Measurements from ENCODE around the gene ZCCHC2. TPM values are rescaled to one million over a fixed set of nuclear protein-coding genes. Genes with fewer than 3 reads are reported as not detected.

ZCCHC2 gene
- total and polyA plus RNA-seq, 2 of the 8 experiments (the other 6 are each of a cell fraction or from before 2014, with no cell fraction given): 13.5 to 18.6 TPM

DNA sequence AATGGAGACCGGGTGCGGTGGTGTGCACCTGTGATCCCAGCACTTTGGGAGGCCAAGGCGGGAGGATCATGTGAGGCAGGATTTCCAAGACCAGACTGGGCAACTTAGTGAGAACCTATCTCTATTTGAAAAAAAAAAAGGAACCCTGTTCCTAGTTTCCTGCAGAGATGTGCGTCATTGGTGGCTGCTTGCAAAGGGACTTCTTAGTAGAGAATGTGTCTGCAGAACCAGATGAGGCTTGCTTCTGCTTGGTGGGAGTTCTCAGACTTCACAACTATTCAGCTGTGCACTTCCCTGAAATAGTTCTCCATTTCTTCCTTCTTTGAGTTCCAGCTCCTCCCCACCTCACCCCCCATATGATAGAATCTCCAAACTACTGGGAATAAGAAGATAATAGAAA lies 22.3 kb downstream of the ZCCHC2 start:
- Histone ChIP-seq H3K18ac (ENCODE audit: extremely low read depth, low read length) (no peak overlapping the region), H2BK120ac (replicated peaks; ENCODE audit: low read depth, low read length) (no peak overlapping the region), H3K14ac (ENCODE audit: insufficient read length) (no peak overlapping the region), H4K8ac (ENCODE audit: extremely low read depth, insufficient read depth, low read length) (no peak overlapping the region), H2AK5ac (ENCODE audit: low read depth, low read length) (no peak overlapping the region), H3K4ac (replicated peaks; ENCODE audit: insufficient read length, low read depth, low read length) (no peak overlapping the region), H3K9me3 (ENCODE audit: insufficient read depth in 2 of 2, low read depth in 1 of 2, low read length in 1 of 2) (no peaks in the 10 kb centered on the region), H3K79me1 (ENCODE audit: low read depth, low read length) (no peaks in the 10 kb centered on the region), H4K20me1 (replicated peaks in 1 of 2; ENCODE audit: control insufficient read depth in 1 of 2, insufficient read depth in 2 of 2, low read length in 2 of 2) (no peaks in the 10 kb centered on the region), H3K56ac (replicated peaks; ENCODE audit: insufficient read length, low read depth, low read length) (no peak overlapping the region), H3K27me3 (replicated peaks in 1 of 4; ENCODE audit: control insufficient read depth in 3 of 4, extremely low read depth in 1 of 4, insufficient read depth in 3 of 4, low read length in 3 of 4) (no peaks in the 10 kb centered on the region), H3K23ac (ENCODE audit: insufficient read length) (no peak overlapping the region), H3K27ac (ENCODE audit: low read depth, low read length) (no peak overlapping the region), H2AFZ (ENCODE audit: low read length) (no peak overlapping the region), H4K5ac (ENCODE audit: insufficient read length, low read depth, low read length) (no peak overlapping the region), H3K4me2 (ENCODE audit: insufficient read depth in 1 of 2, low read depth in 2 of 2, low read length in 2 of 2) (no peak overlapping the region), H2BK15ac (ENCODE audit: low read length) (no peak overlapping the region), H3K36me3 (ENCODE audit: control insufficient read depth in 2 of 4, insufficient read depth in 4 of 4, low read length in 3 of 4) (peaks cover 0 to 8% (median 5%) of the 10 kb centered on the region in 4 experiments; a peak in 4 of 8 replicates), H4K91ac (replicated peaks; ENCODE audit: insufficient read length, low read length) (no peak overlapping the region), H3K4me1 (replicated peaks in 1 of 4; ENCODE audit: control insufficient read depth in 3 of 4, insufficient read depth in 4 of 4, low read length in 3 of 4) (no peaks in the 10 kb centered on the region), H2BK20ac (ENCODE audit: low read length) (no peak overlapping the region), H3K23me2 (ENCODE audit: low read depth, low read length) (no peaks in the 10 kb centered on the region), H2BK5ac (ENCODE audit: low read depth, low read length) (no peak overlapping the region), H3K9ac (replicated peaks in 1 of 4; ENCODE audit: extremely low read depth in 1 of 4, low read depth in 3 of 4, low read length in 3 of 4) (no peak overlapping the region), H3K4me3 (ENCODE audit: extremely low read depth in 1 of 4, insufficient read depth in 2 of 4, low read depth in 3 of 4, low read length in 4 of 4) (no peak overlapping the region), H2BK12ac (ENCODE audit: low read depth, low read length) (no peak overlapping the region), H3K79me2 (ENCODE audit: control insufficient read depth in 1 of 2, insufficient read depth in 2 of 2, low read length in 2 of 2) (no peaks in the 10 kb centered on the region)
- POLR2A ChIA-PET (ENCODE audit: partially characterized antibody): no interaction called here
- TF ChIP-seq SP2 (IDR thresholded peaks at IDR 0.05; ENCODE audit: low read length) (no peak), KDM4A (IDR thresholded peaks at IDR 0.05; ENCODE audit: low read depth, low read length, severe bottlenecking) (no peak)
- no peak for FAIRE-seq
- CTCF ChIA-PET (ENCODE audit: partially characterized antibody): interaction anchor here (0.8 to 1.0 kb wide), 2 partner anchors 8 to 38 kb away, joined by 3 read pairs; no protein-coding TSS in a partner anchor
- 90% methylated on average over 4 of the region's 4 CpGs; no CpG with 5 or more reads in 1 of the 2 experiments for WGBS, 2 experiments (ENCODE audit: extremely low coverage in 1 of 2, insufficient coverage in 1 of 2, insufficient read length in 1 of 2, insufficient replicate concordance in 2 of 2, low coverage in 1 of 2, low lambda C conversion rate in 2 of 2, missing lambda C conversion rate in 1 of 2)
- no peak for DNase-seq (ENCODE audit: low read depth in 1 of 2, low spot score in 2 of 2)
